ENCODE data around the gene MYO18B. TPM values are rescaled to one million over a fixed set of nuclear protein-coding genes. Genes with fewer than 3 reads are reported as not detected.

The MYO18B gene
- total and polyA plus RNA-seq, 2 donors (not counting 1 experiment from before 2014, with no cell fraction given) = 0.15 TPM; not detected in 1

- POLR2A ChIA-PET = no interaction called here
- ATAC-seq (ENCODE audit: low read depth) (no peak), DNase-seq (no peak)
- H3K27ac Mint-ChIP-seq = no peak overlapping the region
- no peak overlapping the region for H2AFZ ChIP-seq (ENCODE audit: insufficient read depth, low read depth, low read length, poor library complexity, severe bottlenecking)
- 95% methylated on average over 5 of the region's 5 CpGs for WGBS (ENCODE audit: insufficient coverage)
- no peak overlapping the region for H3K4me3 Mint-ChIP-seq
- H3K27ac ChIP-seq (ENCODE audit: low read length in 2 of 2) = no peak overlapping the region
- H3K9ac ChIP-seq (ENCODE audit: low read length) = no peak overlapping the region
- peaks cover 0 to 7% (median 0%) of the 10 kb centered on the region in 4 experiments for H3K27me3 ChIP-seq (replicated peaks in 1 of 4; ENCODE audit: control extremely low read depth in 1 of 4, control insufficient read depth in 3 of 4, insufficient read depth in 4 of 4, low read length in 3 of 4)
- intact Hi-C loops (cut with micrococcal nuclease) = no loop called here
- no peaks in the 10 kb centered on the region for H3K4me1 Mint-ChIP-seq
- peaks cover 7% of the 10 kb centered on the region for H3K9me3 Mint-ChIP-seq (ENCODE audit: insufficient read depth)
- H4K20me1 ChIP-seq (ENCODE audit: control insufficient read depth, insufficient read depth, low read length, poor library complexity, severe bottlenecking) = no peaks in the 10 kb centered on the region
- TF ChIP-seq CTCF (IDR thresholded peaks at IDR 0.05) = no peak
- no peak for TF ChIP-seq EZH2 (IDR thresholded peaks at IDR 0.05; ENCODE audit: borderline replicate concordance, insufficient read depth, low read depth, low read length, poor library complexity, severe bottlenecking)
- H3K4me2 ChIP-seq (replicated peaks; ENCODE audit: low read depth, low read length, poor library complexity, severe bottlenecking) = no peak overlapping the region
- no peak overlapping the region for H3K4me3 ChIP-seq (ENCODE audit: control extremely low read depth in 1 of 5, extremely low read depth in 1 of 5, insufficient read depth in 1 of 5, low read depth in 2 of 5, low read length in 4 of 5)
- H3K4me1 ChIP-seq (ENCODE audit: control insufficient read depth in 2 of 2, insufficient read depth in 2 of 2, low read length in 2 of 2) = no peaks in the 10 kb centered on the region
- H3K79me2 ChIP-seq (ENCODE audit: control insufficient read depth, insufficient read depth, low read length) = no peaks in the 10 kb centered on the region
- peaks cover 7% of the 10 kb centered on the region for H3K27me3 Mint-ChIP-seq
- peaks cover 0 to 23% (median 17%) of the 10 kb centered on the region in 3 donors for H3K9me3 ChIP-seq (ENCODE audit: control extremely low read depth in 1 of 3, control insufficient read depth in 2 of 3, insufficient read depth in 1 of 3, low read length in 2 of 3)
- H3K36me3 ChIP-seq (replicated peaks in 1 of 2; ENCODE audit: control extremely low read depth in 1 of 2, control insufficient read depth in 1 of 2, extremely low read depth in 1 of 2, insufficient read depth in 2 of 2, low read length in 1 of 2) = no peaks in the 10 kb centered on the region
- CTCF ChIA-PET = interaction anchor here (3.1 kb wide), 1 partner anchor 11 kb away, joined by 14 read pairs; no protein-coding TSS in a partner anchor
Measured at GRCh38 chr22:25762147-25762546, 20.2 kb downstream of the MYO18B start.

GRCh38 chr22:25763239-25763777, 21.3 kb downstream of the MYO18B start:
- H3K9me3 Mint-ChIP-seq (ENCODE audit: insufficient read depth) = peaks cover 7% of the 10 kb centered on the region
- H3K27ac ChIP-seq (ENCODE audit: low read length in 2 of 2) = no peak overlapping the region
- no peaks in the 10 kb centered on the region for H4K20me1 ChIP-seq (ENCODE audit: control insufficient read depth, insufficient read depth, low read length, poor library complexity, severe bottlenecking)
- POLR2A ChIA-PET = no interaction called here
- peaks cover 7% of the 10 kb centered on the region for H3K27me3 Mint-ChIP-seq
- no peak for DNase-seq
- H3K4me3 Mint-ChIP-seq = no peak overlapping the region
- peaks cover 0 to 29% (median 21%) of the 10 kb centered on the region in 3 donors for H3K9me3 ChIP-seq (ENCODE audit: control extremely low read depth in 1 of 3, control insufficient read depth in 2 of 3, insufficient read depth in 1 of 3, low read length in 2 of 3)
- H3K4me1 ChIP-seq (ENCODE audit: control insufficient read depth in 2 of 2, insufficient read depth in 2 of 2, low read length in 2 of 2) = no peaks in the 10 kb centered on the region
- intact Hi-C loops (cut with micrococcal nuclease) = no loop called here
- CTCF ChIA-PET = interaction anchor here (1.0 to 3.1 kb wide), 2 partner anchors 10 to 301 kb away, joined by 3 to 14 read pairs; no protein-coding TSS in a partner anchor
- no peak overlapping the region for H2AFZ ChIP-seq (ENCODE audit: insufficient read depth, low read depth, low read length, poor library complexity, severe bottlenecking)
- H3K79me2 ChIP-seq (ENCODE audit: control insufficient read depth, insufficient read depth, low read length) = no peaks in the 10 kb centered on the region
- H3K9ac ChIP-seq (ENCODE audit: low read length) = no peak overlapping the region
- no peak for TF ChIP-seq EZH2 (IDR thresholded peaks at IDR 0.05; ENCODE audit: borderline replicate concordance, insufficient read depth, low read depth, low read length, poor library complexity, severe bottlenecking)
- no peak for TF ChIP-seq CTCF (IDR thresholded peaks at IDR 0.05)
- 86% methylated on average over 6 of the region's 7 CpGs for WGBS (ENCODE audit: insufficient coverage)
- H3K27me3 ChIP-seq (replicated peaks in 1 of 4; ENCODE audit: control extremely low read depth in 1 of 4, control insufficient read depth in 3 of 4, insufficient read depth in 4 of 4, low read length in 3 of 4) = peaks cover 0 to 7% (median 0%) of the 10 kb centered on the region in 4 experiments
- H3K36me3 ChIP-seq (replicated peaks in 1 of 2; ENCODE audit: control extremely low read depth in 1 of 2, control insufficient read depth in 1 of 2, extremely low read depth in 1 of 2, insufficient read depth in 2 of 2, low read length in 1 of 2) = no peaks in the 10 kb centered on the region
- no peak for ATAC-seq (ENCODE audit: low read depth)
- H3K4me2 ChIP-seq (replicated peaks; ENCODE audit: low read depth, low read length, poor library complexity, severe bottlenecking) = no peak overlapping the region
- H3K4me1 Mint-ChIP-seq = no peaks in the 10 kb centered on the region
- H3K27ac Mint-ChIP-seq = no peak overlapping the region
- H3K4me3 ChIP-seq (ENCODE audit: control extremely low read depth in 1 of 5, extremely low read depth in 1 of 5, insufficient read depth in 1 of 5, low read depth in 2 of 5, low read length in 4 of 5) = no peak overlapping the region
